Endothelial cell (in vitro differentiated cells): ENCODE data around the gene GFOD2. TPM values are rescaled to one million over a fixed set of nuclear protein-coding genes. Genes with fewer than 3 reads are reported as not detected.

Source experiments
- DNase-seq: peaks from one replicate; pipeline ENCODE4 v3.0.0; 2021; ENCODE audit warnings: low spot score
- H3K27ac Mint-ChIP-seq: one replicate; pipeline ENCODE4 v1.8.0; 2021; ENCODE audit warnings: mixed read lengths, inconsistent platforms; ENCODE audit not compliant: unreplicated experiment
- H3K27me3 Mint-ChIP-seq: one replicate; pipeline ENCODE4 v1.8.0; 2021; ENCODE audit warnings: mild to moderate bottlenecking, moderate library complexity, mixed read lengths, inconsistent platforms; ENCODE audit not compliant: unreplicated experiment
- H3K36me3 Mint-ChIP-seq: one replicate; pipeline ENCODE4 v1.8.0; 2021; ENCODE audit warnings: mild to moderate bottlenecking, low read depth, mixed read lengths, inconsistent platforms; ENCODE audit not compliant: unreplicated experiment
- H3K4me1 Mint-ChIP-seq: one replicate; pipeline ENCODE4 v1.8.0; 2021; ENCODE audit warnings: mild to moderate bottlenecking, mixed read lengths, inconsistent platforms; ENCODE audit not compliant: unreplicated experiment
- H3K4me3 Mint-ChIP-seq: one replicate; pipeline ENCODE4 v1.8.0; 2021; ENCODE audit warnings: mild to moderate bottlenecking, mixed read lengths, inconsistent platforms; ENCODE audit not compliant: unreplicated experiment
- H3K9me3 Mint-ChIP-seq: one replicate; pipeline ENCODE4 v1.8.0; 2021; ENCODE audit warnings: mixed read lengths, inconsistent platforms; ENCODE audit not compliant: unreplicated experiment
- total RNA-seq: library from RNA; stranded (reverse); fragmentation: NEBNext Ultra II Directional; extraction: Animal tissue kit (Norgen Biotek cat#: 25700); gene quantifications from one replicate; pipeline ENCODE4 v1.2.1, GENCODE V29; 2021; ENCODE audit not compliant: unreplicated experiment
- TF ChIP-seq, protein P1 (sequence below): fragments of 200-600 bp; sonication (generic); IDR thresholded peaks from one replicate; pipeline ENCODE4 v1.5.0; 2021; ENCODE audit warnings: antibody characterized with exemption; ENCODE audit not compliant: unreplicated experiment

Gene GFOD2
- total RNA-seq, 1 donor from 2014 or later = 44.2 TPM

- H3K4me3 Mint-ChIP-seq = no peak overlapping the region
- H3K27me3 Mint-ChIP-seq = no peaks in the 10 kb centered on the region
- peak overlapping the region; percentile 58 for H3K27ac Mint-ChIP-seq
- no peak for DNase-seq
- H3K9me3 Mint-ChIP-seq = no peaks in the 10 kb centered on the region
- H3K36me3 Mint-ChIP-seq = peaks cover 13% of the 10 kb centered on the region
- H3K4me1 Mint-ChIP-seq = peaks cover 9% of the 10 kb centered on the region
- TF ChIP-seq, protein P1, sequence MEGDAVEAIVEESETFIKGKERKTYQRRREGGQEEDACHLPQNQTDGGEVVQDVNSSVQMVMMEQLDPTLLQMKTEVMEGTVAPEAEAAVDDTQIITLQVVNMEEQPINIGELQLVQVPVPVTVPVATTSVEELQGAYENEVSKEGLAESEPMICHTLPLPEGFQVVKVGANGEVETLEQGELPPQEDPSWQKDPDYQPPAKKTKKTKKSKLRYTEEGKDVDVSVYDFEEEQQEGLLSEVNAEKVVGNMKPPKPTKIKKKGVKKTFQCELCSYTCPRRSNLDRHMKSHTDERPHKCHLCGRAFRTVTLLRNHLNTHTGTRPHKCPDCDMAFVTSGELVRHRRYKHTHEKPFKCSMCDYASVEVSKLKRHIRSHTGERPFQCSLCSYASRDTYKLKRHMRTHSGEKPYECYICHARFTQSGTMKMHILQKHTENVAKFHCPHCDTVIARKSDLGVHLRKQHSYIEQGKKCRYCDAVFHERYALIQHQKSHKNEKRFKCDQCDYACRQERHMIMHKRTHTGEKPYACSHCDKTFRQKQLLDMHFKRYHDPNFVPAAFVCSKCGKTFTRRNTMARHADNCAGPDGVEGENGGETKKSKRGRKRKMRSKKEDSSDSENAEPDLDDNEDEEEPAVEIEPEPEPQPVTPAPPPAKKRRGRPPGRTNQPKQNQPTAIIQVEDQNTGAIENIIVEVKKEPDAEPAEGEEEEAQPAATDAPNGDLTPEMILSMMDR = no peak
Observed at GRCh38 chr16:67685388-67686112, 33.6 kb downstream of the GFOD2 start.

- Mint-ChIP-seq H3K9me3 (no peaks in the 10 kb centered on the region), H3K36me3 (peaks cover 13% of the 10 kb centered on the region), H3K27me3 (no peaks in the 10 kb centered on the region), H3K27ac (no peak overlapping the region), H3K4me1 (peaks cover 9% of the 10 kb centered on the region), H3K4me3 (peak overlapping the region; percentile 12)
- no peak for DNase-seq
- TF ChIP-seq, protein P1 = no peak
Observed at GRCh38 chr16:67683767-67684166, 35.3 kb downstream of the GFOD2 start.

- Mint-ChIP-seq H3K4me3 (no peak overlapping the region), H3K9me3 (no peaks in the 10 kb centered on the region), H3K27ac (no peak overlapping the region), H3K27me3 (no peaks in the 10 kb centered on the region), H3K36me3 (peaks cover 8% of the 10 kb centered on the region), H3K4me1 (peaks cover 4% of the 10 kb centered on the region)
- DNase-seq = no peak
- TF ChIP-seq, protein P1 = no peak
Observed at GRCh38 chr16:67679935-67680897, 38.9 kb downstream of the GFOD2 start.

DNA sequence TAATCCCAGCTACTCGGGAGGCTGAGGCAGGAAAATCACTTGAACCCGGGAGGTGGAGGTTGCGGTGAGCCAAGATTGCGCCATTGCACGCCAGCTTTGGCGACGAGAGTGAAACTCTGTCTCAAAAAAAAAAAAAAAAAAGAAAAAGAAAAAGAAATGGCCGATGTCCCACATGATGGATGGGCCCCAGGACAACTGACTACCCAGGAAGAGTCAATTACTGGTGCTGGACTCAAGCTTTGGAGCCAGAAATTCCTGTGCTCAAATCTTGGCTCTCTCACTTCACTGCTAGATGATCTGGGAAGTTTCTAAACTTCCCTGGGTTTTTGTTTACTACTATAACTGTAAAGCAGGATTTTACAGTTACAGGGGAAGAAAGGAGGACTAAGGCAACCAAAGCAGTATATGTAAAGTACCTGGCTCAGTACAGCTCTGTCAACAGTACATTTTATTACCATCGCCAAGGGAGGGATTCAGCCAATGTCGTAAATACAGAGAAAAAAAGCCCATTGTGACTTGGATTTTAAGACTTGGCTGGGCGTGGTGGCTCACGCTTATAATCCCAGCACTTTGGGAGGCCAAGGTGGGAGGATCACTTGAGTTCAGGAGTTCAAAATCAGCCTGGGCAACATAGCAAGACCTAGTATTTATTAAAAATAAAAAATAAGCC, 40.6 kb downstream of the GFOD2 start:
- no peak for DNase-seq
- H3K36me3 Mint-ChIP-seq = peaks cover 4% of the 10 kb centered on the region
- H3K9me3 Mint-ChIP-seq = no peaks in the 10 kb centered on the region
- peaks cover 12% of the 10 kb centered on the region for H3K4me1 Mint-ChIP-seq
- no peaks in the 10 kb centered on the region for H3K27me3 Mint-ChIP-seq
- TF ChIP-seq, protein P1 = no peak
- no peak overlapping the region for H3K4me3 Mint-ChIP-seq
- no peak overlapping the region for H3K27ac Mint-ChIP-seq
